ENCODE measurements around the gene HNRNPUL1. TPM values are rescaled to one million over a fixed set of nuclear protein-coding genes. Genes with fewer than 3 reads are reported as not detected.

The HNRNPUL1 gene
- total and polyA plus RNA-seq, 2 donors, result 67.9 to 98.7 TPM

- Histone ChIP-seq H3K4me3 (ENCODE audit: low read length in 2 of 2) (no peak overlapping the region), H3K9me3 (ENCODE audit: control insufficient read depth in 2 of 2, insufficient read depth in 1 of 2, low read length in 1 of 2) (no peaks in the 10 kb centered on the region), H3K27ac (ENCODE audit: low read depth in 1 of 2, low read length in 1 of 2) (no peak overlapping the region), H3K4me1 (ENCODE audit: control insufficient read depth in 2 of 2, insufficient read depth in 2 of 2, low read length in 2 of 2) (peaks cover 0 to 18% of the 10 kb centered on the region in 2 donors), H3K36me3 (ENCODE audit: control insufficient read depth in 2 of 2, insufficient read depth in 2 of 2, low read length in 1 of 2) (peaks cover 89 to 91% of the 10 kb centered on the region in 2 donors), H3K27me3 (ENCODE audit: control insufficient read depth in 2 of 2, insufficient read depth in 1 of 2, low read length in 1 of 2) (no peaks in the 10 kb centered on the region)
- no peak for DNase-seq (ENCODE audit: low read depth in 6 of 9, low spot score in 9 of 9)
- 94% methylated on average over 20 of the region's 20 CpGs for WGBS
Measured at GRCh38 chr19:41319500-41320184, 55.5 kb downstream of the HNRNPUL1 start.

- no peak overlapping the region for H3K4me3 ChIP-seq (ENCODE audit: low read length in 2 of 2)
- peaks cover 85 to 89% of the 10 kb centered on the region in 2 donors for H3K36me3 ChIP-seq (ENCODE audit: control insufficient read depth in 2 of 2, insufficient read depth in 2 of 2, low read length in 1 of 2)
- no peaks in the 10 kb centered on the region for H3K9me3 ChIP-seq (ENCODE audit: control insufficient read depth in 2 of 2, insufficient read depth in 1 of 2, low read length in 1 of 2)
- no peak overlapping the region for H3K27ac ChIP-seq (ENCODE audit: low read depth in 1 of 2, low read length in 1 of 2)
- whole genome bisulfite sequencing, result 95% methylated on average over 11 of the region's 11 CpGs
- H3K4me1 ChIP-seq (ENCODE audit: control insufficient read depth in 2 of 2, insufficient read depth in 2 of 2, low read length in 2 of 2), result peaks cover 0 to 21% of the 10 kb centered on the region in 2 donors
- DNase-seq (ENCODE audit: low read depth in 6 of 9, low spot score in 9 of 9), result no peak
- no peaks in the 10 kb centered on the region for H3K27me3 ChIP-seq (ENCODE audit: control insufficient read depth in 2 of 2, insufficient read depth in 1 of 2, low read length in 1 of 2)
Measured at GRCh38 chr19:41320185-41320518, 56.0 kb downstream of the HNRNPUL1 start.

- Histone ChIP-seq H3K4me3 (ENCODE audit: low read length in 2 of 2) (no peak overlapping the region), H3K27me3 (ENCODE audit: control insufficient read depth in 2 of 2, insufficient read depth in 1 of 2, low read length in 1 of 2) (no peaks in the 10 kb centered on the region), H3K27ac (ENCODE audit: low read depth in 1 of 2, low read length in 1 of 2) (no peak overlapping the region), H3K36me3 (ENCODE audit: control insufficient read depth in 2 of 2, insufficient read depth in 2 of 2, low read length in 1 of 2) (peaks cover 85 to 88% of the 10 kb centered on the region in 2 donors), H3K4me1 (ENCODE audit: control insufficient read depth in 2 of 2, insufficient read depth in 2 of 2, low read length in 2 of 2) (peaks cover 0 to 24% of the 10 kb centered on the region in 2 donors), H3K9me3 (ENCODE audit: control insufficient read depth in 2 of 2, insufficient read depth in 1 of 2, low read length in 1 of 2) (no peaks in the 10 kb centered on the region)
- 96% methylated on average over 4 of the region's 4 CpGs for WGBS
- DNase-seq (ENCODE audit: low read depth in 6 of 9, low spot score in 9 of 9), result no peak
Measured at GRCh38 chr19:41320568-41320967, 56.4 kb downstream of the HNRNPUL1 start.

- Histone ChIP-seq H3K36me3 (ENCODE audit: control insufficient read depth in 2 of 2, insufficient read depth in 2 of 2, low read length in 1 of 2) (peaks cover 79 to 83% of the 10 kb centered on the region in 2 donors), H3K27ac (ENCODE audit: low read depth in 1 of 2, low read length in 1 of 2) (no peak overlapping the region), H3K27me3 (ENCODE audit: control insufficient read depth in 2 of 2, insufficient read depth in 1 of 2, low read length in 1 of 2) (no peaks in the 10 kb centered on the region), H3K9me3 (ENCODE audit: control insufficient read depth in 2 of 2, insufficient read depth in 1 of 2, low read length in 1 of 2) (no peaks in the 10 kb centered on the region), H3K4me3 (ENCODE audit: low read length in 2 of 2) (no peak overlapping the region), H3K4me1 (ENCODE audit: control insufficient read depth in 2 of 2, insufficient read depth in 2 of 2, low read length in 2 of 2) (peaks cover 0 to 30% of the 10 kb centered on the region in 2 donors)
- no peak for DNase-seq (ENCODE audit: low read depth in 6 of 9, low spot score in 9 of 9)
- WGBS, result 96% methylated on average over 7 of the region's 7 CpGs
Measured at GRCh38 chr19:41321204-41321599, 57.0 kb downstream of the HNRNPUL1 start.

GRCh38 chr19:41321600-41322270 lies 57.6 kb downstream of the HNRNPUL1 start:
- peaks cover 74 to 81% of the 10 kb centered on the region in 2 donors for H3K36me3 ChIP-seq (ENCODE audit: control insufficient read depth in 2 of 2, insufficient read depth in 2 of 2, low read length in 1 of 2)
- H3K4me3 ChIP-seq (ENCODE audit: low read length in 2 of 2), result no peak overlapping the region
- H3K27me3 ChIP-seq (ENCODE audit: control insufficient read depth in 2 of 2, insufficient read depth in 1 of 2, low read length in 1 of 2), result no peaks in the 10 kb centered on the region
- peaks cover 0 to 35% of the 10 kb centered on the region in 2 donors for H3K4me1 ChIP-seq (ENCODE audit: control insufficient read depth in 2 of 2, insufficient read depth in 2 of 2, low read length in 2 of 2)
- no peak for DNase-seq (ENCODE audit: low read depth in 6 of 9, low spot score in 9 of 9)
- H3K27ac ChIP-seq (ENCODE audit: low read depth in 1 of 2, low read length in 1 of 2), result no peak overlapping the region
- no peaks in the 10 kb centered on the region for H3K9me3 ChIP-seq (ENCODE audit: control insufficient read depth in 2 of 2, insufficient read depth in 1 of 2, low read length in 1 of 2)
- 86% methylated on average over 10 of the region's 10 CpGs for WGBS

GRCh38 chr19:41322451-41322850 lies 58.3 kb downstream of the HNRNPUL1 start:
- Histone ChIP-seq H3K27me3 (ENCODE audit: control insufficient read depth in 2 of 2, insufficient read depth in 1 of 2, low read length in 1 of 2) (no peaks in the 10 kb centered on the region), H3K9me3 (ENCODE audit: control insufficient read depth in 2 of 2, insufficient read depth in 1 of 2, low read length in 1 of 2) (no peaks in the 10 kb centered on the region), H3K4me3 (ENCODE audit: low read length in 2 of 2) (no peak overlapping the region), H3K4me1 (ENCODE audit: control insufficient read depth in 2 of 2, insufficient read depth in 2 of 2, low read length in 2 of 2) (peaks cover 5 to 42% of the 10 kb centered on the region in 2 donors), H3K27ac (ENCODE audit: low read depth in 1 of 2, low read length in 1 of 2) (no peak overlapping the region), H3K36me3 (ENCODE audit: control insufficient read depth in 2 of 2, insufficient read depth in 2 of 2, low read length in 1 of 2) (peaks cover 67 to 73% of the 10 kb centered on the region in 2 donors)
- 97% methylated on average over 11 of the region's 11 CpGs for WGBS
- no peak for DNase-seq (ENCODE audit: low read depth in 6 of 9, low spot score in 9 of 9)

GRCh38 chr19:41323023-41323422 lies 58.9 kb downstream of the HNRNPUL1 start:
- no peaks in the 10 kb centered on the region for H3K27me3 ChIP-seq (ENCODE audit: control insufficient read depth in 2 of 2, insufficient read depth in 1 of 2, low read length in 1 of 2)
- H3K9me3 ChIP-seq (ENCODE audit: control insufficient read depth in 2 of 2, insufficient read depth in 1 of 2, low read length in 1 of 2), result no peaks in the 10 kb centered on the region
- peak overlapping the region in 1 of 2 donors; percentile 64 for H3K27ac ChIP-seq (ENCODE audit: low read depth in 1 of 2, low read length in 1 of 2)
- no peak for DNase-seq (ENCODE audit: low read depth in 6 of 9, low spot score in 9 of 9)
- H3K36me3 ChIP-seq (ENCODE audit: control insufficient read depth in 2 of 2, insufficient read depth in 2 of 2, low read length in 1 of 2), result peaks cover 63 to 72% of the 10 kb centered on the region in 2 donors
- WGBS, result 85% methylated on average over 7 of the region's 7 CpGs
- peaks cover 11 to 48% of the 10 kb centered on the region in 2 donors for H3K4me1 ChIP-seq (ENCODE audit: control insufficient read depth in 2 of 2, insufficient read depth in 2 of 2, low read length in 2 of 2)
- no peak overlapping the region for H3K4me3 ChIP-seq (ENCODE audit: low read length in 2 of 2)

- 47% methylated on average over 16 of the region's 16 CpGs for WGBS
- H3K27ac ChIP-seq (ENCODE audit: low read depth in 1 of 2, low read length in 1 of 2), result peak overlapping the region in 1 of 2 donors; percentile 64
- H3K27me3 ChIP-seq (ENCODE audit: control insufficient read depth in 2 of 2, insufficient read depth in 1 of 2, low read length in 1 of 2), result no peaks in the 10 kb centered on the region
- DNase-seq (ENCODE audit: low read depth in 6 of 9, low spot score in 9 of 9), result no peak
- no peak overlapping the region for H3K4me3 ChIP-seq (ENCODE audit: low read length in 2 of 2)
- H3K4me1 ChIP-seq (ENCODE audit: control insufficient read depth in 2 of 2, insufficient read depth in 2 of 2, low read length in 2 of 2), result peaks cover 16 to 53% of the 10 kb centered on the region in 2 donors
- no peaks in the 10 kb centered on the region for H3K9me3 ChIP-seq (ENCODE audit: control insufficient read depth in 2 of 2, insufficient read depth in 1 of 2, low read length in 1 of 2)
- H3K36me3 ChIP-seq (ENCODE audit: control insufficient read depth in 2 of 2, insufficient read depth in 2 of 2, low read length in 1 of 2), result peaks cover 64 to 70% of the 10 kb centered on the region in 2 donors
Measured at GRCh38 chr19:41323430-41324125, 59.4 kb downstream of the HNRNPUL1 start.

GRCh38 chr19:41324231-41324702 lies 60.1 kb downstream of the HNRNPUL1 start:
- peaks cover 63 to 67% of the 10 kb centered on the region in 2 donors for H3K36me3 ChIP-seq (ENCODE audit: control insufficient read depth in 2 of 2, insufficient read depth in 2 of 2, low read length in 1 of 2)
- no peak for DNase-seq (ENCODE audit: low read depth in 6 of 9, low spot score in 9 of 9)
- H3K4me3 ChIP-seq (ENCODE audit: low read length in 2 of 2), result no peak overlapping the region
- H3K9me3 ChIP-seq (ENCODE audit: control insufficient read depth in 2 of 2, insufficient read depth in 1 of 2, low read length in 1 of 2), result no peaks in the 10 kb centered on the region
- peak overlapping the region in 1 of 2 donors; percentile 50 for H3K27ac ChIP-seq (ENCODE audit: low read depth in 1 of 2, low read length in 1 of 2)
- 88% methylated on average over 7 of the region's 7 CpGs for WGBS
- H3K27me3 ChIP-seq (ENCODE audit: control insufficient read depth in 2 of 2, insufficient read depth in 1 of 2, low read length in 1 of 2), result no peaks in the 10 kb centered on the region
- peaks cover 16 to 56% of the 10 kb centered on the region in 2 donors for H3K4me1 ChIP-seq (ENCODE audit: control insufficient read depth in 2 of 2, insufficient read depth in 2 of 2, low read length in 2 of 2)

Data from thymus (tissue), 11 donors.